HepG2 (cell line): ENCODE data around the gene SGSM1. TPM values are rescaled to one million over a fixed set of nuclear protein-coding genes. Genes with fewer than 3 reads are reported as not detected.

Experiments
- ATF6 ChIP-seq: sonication (generic); formaldehyde crosslinking; conservative IDR thresholded peaks from 2 replicates; pipeline ENCODE4 v1.4.0; 2020; ENCODE audit warnings: missing genetic modification reagents
- DNMT3B ChIP-seq: conservative IDR thresholded peaks from 2 replicates; pipeline ENCODE4 v1.6.1; 2016; ENCODE audit warnings: missing biosample characterization, control low read depth
- EZH2 ChIP-seq: conservative IDR thresholded peaks from 2 replicates; pipeline ENCODE4 v1.6.1; 2012; ENCODE audit warnings: mild to moderate bottlenecking, low read depth, low read length, moderate library complexity
- HDAC6 ChIP-seq: fragments of 200-600 bp; sonication (generic); IDR thresholded peaks from 2 replicates; pipeline ENCODE4 v1.7.0; 2017; ENCODE audit warnings: mild to moderate bottlenecking, antibody characterized with exemption, low read length, low read depth
- JUN ChIP-seq: sonication (generic); formaldehyde crosslinking; IDR thresholded peaks from 2 replicates; pipeline ENCODE4 v1.4.0; 2020; ENCODE audit warnings: mild to moderate bottlenecking, missing genetic modification reagents
- KDM4B ChIP-seq: sonication (generic); formaldehyde crosslinking; IDR thresholded peaks from 2 replicates; pipeline ENCODE4 v1.4.0; 2020; ENCODE audit warnings: missing genetic modification reagents
- KDM5A ChIP-seq: fragments of 200-600 bp; sonication (generic); IDR thresholded peaks from 2 replicates; pipeline ENCODE4 v1.7.0; 2018; ENCODE audit warnings: antibody characterized with exemption, mild to moderate bottlenecking, low read length, borderline replicate concordance
- MEIS1 ChIP-seq: sonication (generic); formaldehyde crosslinking; IDR thresholded peaks from 2 replicates; pipeline ENCODE4 v1.9.0; 2021; ENCODE audit warnings: mild to moderate bottlenecking, missing genetic modification reagents, moderate library complexity, borderline replicate concordance
- NCOR1 ChIP-seq: fragments of 200-600 bp; sonication (generic); IDR thresholded peaks from 2 replicates; pipeline ENCODE4 v1.7.0; 2017; ENCODE audit warnings: antibody characterized with exemption, low read length, borderline replicate concordance
- NFE2L1 ChIP-seq: sonication (generic); formaldehyde crosslinking; IDR thresholded peaks from 2 replicates; pipeline ENCODE4 v1.4.0; 2020; ENCODE audit warnings: missing genetic modification reagents, mild to moderate bottlenecking, borderline replicate concordance
- PRDM10 ChIP-seq: sonication (generic); formaldehyde crosslinking; IDR thresholded peaks from 2 replicates; pipeline ENCODE4 v1.4.0; 2020; ENCODE audit warnings: low read depth, missing genetic modification reagents
- RXRA ChIP-seq: sonication (generic); formaldehyde crosslinking; IDR thresholded peaks from 2 replicates; pipeline ENCODE4 v1.5.1; 2020; ENCODE audit warnings: missing genetic modification reagents
- SMAD9 ChIP-seq: sonication (generic); formaldehyde crosslinking; IDR thresholded peaks from 2 replicates; pipeline ENCODE4 v1.5.1; 2020; ENCODE audit warnings: mild to moderate bottlenecking, missing genetic modification reagents
- TBL1XR1 ChIP-seq: fragments of 150-350 bp; IDR thresholded peaks from 2 replicates; pipeline ENCODE4 v1.6.1; 2014; ENCODE audit warnings: borderline replicate concordance, low read length; ENCODE audit not compliant: partially characterized antibody
- TBX3 ChIP-seq: fragments of 450-650 bp; IDR thresholded peaks from 2 replicates; pipeline ENCODE4 v1.6.1; 2017; ENCODE audit warnings: antibody characterized with exemption, mild to moderate bottlenecking, inconsistent platforms, borderline replicate concordance
- TEAD2 ChIP-seq: sonication (generic); formaldehyde crosslinking; IDR thresholded peaks from 2 replicates; pipeline ENCODE4 v1.9.0; 2021; ENCODE audit warnings: missing genetic modification reagents
- ZGPAT ChIP-seq: IDR thresholded peaks from 2 replicates; pipeline ENCODE4 v1.6.1; 2016; ENCODE audit warnings: mild to moderate bottlenecking
- ZMYM2 ChIP-seq: sonication (generic); formaldehyde crosslinking; IDR thresholded peaks from 2 replicates; pipeline ENCODE4 v1.8.0; 2022; ENCODE audit warnings: mild to moderate bottlenecking, missing genetic modification reagents
- ZNF138 ChIP-seq: sonication (generic); formaldehyde crosslinking; IDR thresholded peaks from 2 replicates; pipeline ENCODE4 v1.5.0; 2020; ENCODE audit warnings: mild to moderate bottlenecking, low read depth, missing genetic modification reagents
- ZNF230 ChIP-seq: sonication (generic); formaldehyde crosslinking; IDR thresholded peaks from 2 replicates; pipeline ENCODE4 v1.4.0; 2020; ENCODE audit warnings: mild to moderate bottlenecking, missing genetic modification reagents
- ZNF234 ChIP-seq: sonication (generic); formaldehyde crosslinking; conservative IDR thresholded peaks from 2 replicates; pipeline ENCODE4 v1.5.1; 2020; ENCODE audit warnings: mild to moderate bottlenecking, missing genetic modification reagents
- ZNF296 ChIP-seq: sonication (generic); formaldehyde crosslinking; conservative IDR thresholded peaks from 2 replicates; pipeline ENCODE4 v1.5.0; 2020; ENCODE audit warnings: mild to moderate bottlenecking, missing genetic modification reagents
- ZNF333 ChIP-seq: sonication (generic); formaldehyde crosslinking; IDR thresholded peaks from 2 replicates; pipeline ENCODE4 v1.4.0; 2020; ENCODE audit warnings: mild to moderate bottlenecking, missing genetic modification reagents, borderline replicate concordance
- polyA plus RNA-seq, 8 experiments: library from polyadenylated mRNA; depleted of rRNA in 3 of 8; stranded (reverse) in 7 of 8; unstranded in 1 of 8; fragments of >200 nt; fragmentation: Illumina TruSeq in 4 of 8; extraction: Trizol in 4 of 8; gene quantifications; 2 replicates each; pipeline versions ENCODE4 v1.2.1 to v1.2.3, GENCODE V29; 2011 to 2016; ENCODE audit warnings: low read depth in 4 of 8, missing spikeins in 1 of 8, mixed read lengths in 1 of 8; ENCODE audit not compliant: insufficient read depth in 1 of 8
- total RNA-seq, 5 experiments: library from RNA; depleted of rRNA; stranded (reverse); fragments of >200 nt; fragmentation: Illumina TruSeq; extraction: Trizol; gene quantifications; 2 replicates each; pipeline ENCODE4 v1.2.3, GENCODE V29; 2016; ENCODE audit warnings: low read depth in 1 of 5

Gene SGSM1
- total and polyA plus RNA-seq, 2 of the 13 experiments (the other 11 are each of a cell fraction or from before 2014, with no cell fraction given): 0.07 TPM; not detected in 1

- no peak for TF ChIP-seq PRDM10 (CRISPR knock-in tag)
- no peak for TF ChIP-seq EZH2
- no peak for TF ChIP-seq NCOR1
- peak; percentile 75; the same call in 1 of the 2 replicates for TF ChIP-seq RXRA (CRISPR knock-in tag)
- TF ChIP-seq KDM5A: no peak
- TF ChIP-seq DNMT3B (CRISPR knock-in tag): no peak
- peak; percentile 46; the same call in 1 of the 2 replicates for TF ChIP-seq MEIS1
- no peak for TF ChIP-seq TEAD2 (CRISPR knock-in tag)
- no peak for TF ChIP-seq ZNF234
- TF ChIP-seq JUN (CRISPR knock-in tag): 0 out of 2 replicates have a peak, but pooled peaks have one; percentile 50
- TF ChIP-seq ATF6 (CRISPR knock-in tag): no peak
- no peak for TF ChIP-seq NFE2L1 (CRISPR knock-in tag)
- no peak for TF ChIP-seq ZNF296 (CRISPR knock-in tag)
- TF ChIP-seq ZGPAT (CRISPR knock-in tag): peak; percentile 50; the same call in 1 of the 2 replicates
- no peak for TF ChIP-seq SMAD9 (CRISPR knock-in tag)
- peak; percentile 24; the same call in 1 of the 2 replicates for TF ChIP-seq KDM4B (CRISPR knock-in tag)
- no peak for TF ChIP-seq ZNF333
- TF ChIP-seq TBX3: peak; percentile 35; the same call in 1 of the 2 replicates
- TF ChIP-seq ZMYM2 (CRISPR knock-in tag): peak; percentile 88
- no peak for TF ChIP-seq ZNF138 (CRISPR knock-in tag)
- TF ChIP-seq HDAC6: no peak
- TF ChIP-seq TBL1XR1: no peak
- no peak; the same call in 1 of the 2 replicates for TF ChIP-seq ZNF230
Observed at GRCh38 chr22:24951942-24952836, 146.2 kb downstream of the SGSM1 start, which contains the start of gene KIAA1671 (continued).
